Right atrium auricular region (tissue), 2 donors: ENCODE measurements around the gene METTL2A. TPM values are rescaled to one million over a fixed set of nuclear protein-coding genes. Genes with fewer than 3 reads are reported as not detected.
"Not testable (repeated sequence)": the region's sequence is repeated elsewhere in the genome, so short reads cannot be mapped to it uniquely, and the experiment has no call there.

Source experiments
- DNase-seq: peaks from one replicate; pipeline ENCODE4 v3.0.0-alpha.2; 2019; ENCODE audit warnings: low spot score
- H3K27ac ChIP-seq, 2 donors: fragments of 200-600 bp; sonication (generic); 1 replicate in 1 of 2; 2 replicates in 1 of 2; pipeline ENCODE4 v1.5.1; 2016 to 2019
- H3K27me3 ChIP-seq, 2 donors: fragments of 200-600 bp; sonication (generic); one replicate each; pipeline versions ENCODE4 v1.5.1 to v1.6.0; 2017 to 2019
- H3K36me3 ChIP-seq: fragments of 200-600 bp; sonication (generic); one replicate; pipeline ENCODE4 v1.5.1; 2016
- H3K4me1 ChIP-seq, 2 donors: fragments of 200-600 bp; sonication (generic); one replicate each; pipeline versions ENCODE4 v1.5.1 to v1.6.0; 2017 to 2019
- H3K4me3 ChIP-seq, 2 donors: fragments of 200-600 bp; sonication (generic); 1 replicate in 1 of 2; 2 replicates in 1 of 2; pipeline ENCODE4 v1.5.1; 2017 to 2019; ENCODE audit warnings: mild to moderate bottlenecking in 1 of 2, moderate library complexity in 1 of 2
- H3K9me3 ChIP-seq, 2 donors: fragments of 200-600 bp; sonication (generic); one replicate each; pipeline ENCODE4 v1.5.1; 2019
- total RNA-seq, 2 donors: library from RNA; depleted of rRNA; stranded (reverse); fragments of >200 nt; gene quantifications; one replicate each; pipeline ENCODE4 v1.1.0, GENCODE V29; 2016
- TF ChIP-seq, protein P1 (sequence below), 2 donors: fragments of 200-600 bp; sonication (generic); IDR thresholded peaks; one replicate each; pipeline ENCODE4 v1.5.1; 2019; ENCODE audit warnings: antibody characterized with exemption in 2 of 2

Gene METTL2A
- 10 to 100 TPM; 11.3 to 11.9 TPM for total RNA-seq

- H3K4me1 ChIP-seq, H3K36me3 ChIP-seq, H3K9me3 ChIP-seq, H3K27me3 ChIP-seq: not testable (repeated sequence)
- DNase-seq, result peak; percentile 88
- TF ChIP-seq, protein P1, sequence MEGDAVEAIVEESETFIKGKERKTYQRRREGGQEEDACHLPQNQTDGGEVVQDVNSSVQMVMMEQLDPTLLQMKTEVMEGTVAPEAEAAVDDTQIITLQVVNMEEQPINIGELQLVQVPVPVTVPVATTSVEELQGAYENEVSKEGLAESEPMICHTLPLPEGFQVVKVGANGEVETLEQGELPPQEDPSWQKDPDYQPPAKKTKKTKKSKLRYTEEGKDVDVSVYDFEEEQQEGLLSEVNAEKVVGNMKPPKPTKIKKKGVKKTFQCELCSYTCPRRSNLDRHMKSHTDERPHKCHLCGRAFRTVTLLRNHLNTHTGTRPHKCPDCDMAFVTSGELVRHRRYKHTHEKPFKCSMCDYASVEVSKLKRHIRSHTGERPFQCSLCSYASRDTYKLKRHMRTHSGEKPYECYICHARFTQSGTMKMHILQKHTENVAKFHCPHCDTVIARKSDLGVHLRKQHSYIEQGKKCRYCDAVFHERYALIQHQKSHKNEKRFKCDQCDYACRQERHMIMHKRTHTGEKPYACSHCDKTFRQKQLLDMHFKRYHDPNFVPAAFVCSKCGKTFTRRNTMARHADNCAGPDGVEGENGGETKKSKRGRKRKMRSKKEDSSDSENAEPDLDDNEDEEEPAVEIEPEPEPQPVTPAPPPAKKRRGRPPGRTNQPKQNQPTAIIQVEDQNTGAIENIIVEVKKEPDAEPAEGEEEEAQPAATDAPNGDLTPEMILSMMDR (IDR thresholded peaks at IDR 0.05), result peak in 1 of 2 donors; percentile 40
- peak within 1 kb of the TSS; percentile 74 to 77 for H3K4me3 ChIP-seq
- peak within 1 kb of the TSS; percentile 62 to 71 for H3K27ac ChIP-seq
Observed at GRCh38 chr17:62423647-62424461, at the start of gene METTL2A. Gene METTL2A (plus strand): TSS chr17:62423897. CDS start chr17:62423903, 6 bp downstream.

DNA sequence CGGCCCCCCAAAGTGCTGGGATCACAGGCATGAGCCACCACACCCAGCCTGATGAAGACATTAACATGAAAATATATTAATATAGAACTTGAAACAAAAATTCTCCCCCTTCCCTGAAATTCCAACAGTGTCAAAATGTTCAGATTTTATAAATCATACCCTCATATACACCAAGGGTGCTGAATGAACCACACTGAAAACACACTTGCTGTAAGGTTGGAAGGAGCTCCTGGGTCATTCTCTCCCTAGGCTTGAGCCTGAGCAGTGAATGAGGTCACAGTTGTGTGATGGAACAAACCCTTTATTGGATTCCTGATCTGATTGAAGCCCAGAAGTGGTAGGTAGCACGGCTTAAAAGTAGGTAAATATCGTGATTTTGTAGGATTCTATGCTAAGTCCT, 43.4 kb upstream of the METTL2A start, which contains the start of gene EFCAB3:
Gene EFCAB3 (plus strand): TSS at position 301 of the 400 bp plus-strand sequence. CDS start 2,427 bp downstream, outside the sequence.
- Histone ChIP-seq H3K9me3 (no peaks in the 10 kb centered on the region), H3K27me3 (no peaks in the 10 kb centered on the region), H3K36me3 (no peaks in the 10 kb centered on the region), H3K4me3 (no peak within 1 kb of the TSS), H3K4me1 (no peaks in the 10 kb centered on the region), H3K27ac (no peak within 1 kb of the TSS)
- no peak for DNase-seq
- TF ChIP-seq, protein P1 (IDR thresholded peaks at IDR 0.05), result no peak

GRCh38 chr17:62381561-62381960, 42.1 kb upstream of the METTL2A start:
- no peaks in the 10 kb centered on the region for H3K9me3 ChIP-seq
- H3K36me3 ChIP-seq, result no peaks in the 10 kb centered on the region
- DNase-seq, result no peak
- H3K4me1 ChIP-seq, result no peaks in the 10 kb centered on the region
- no peaks in the 10 kb centered on the region for H3K27me3 ChIP-seq
- TF ChIP-seq, protein P1 (IDR thresholded peaks at IDR 0.05), result no peak
- H3K4me3 ChIP-seq, result no peak overlapping the region
- no peak overlapping the region for H3K27ac ChIP-seq

- no peaks in the 10 kb centered on the region for H3K9me3 ChIP-seq
- no peak for DNase-seq
- H3K4me3 ChIP-seq, result no peak overlapping the region
- no peaks in the 10 kb centered on the region for H3K27me3 ChIP-seq
- TF ChIP-seq, protein P1 (IDR thresholded peaks at IDR 0.05), result no peak
- H3K4me1 ChIP-seq, result no peaks in the 10 kb centered on the region
- H3K36me3 ChIP-seq, result no peaks in the 10 kb centered on the region
- H3K27ac ChIP-seq, result no peak overlapping the region
Observed at GRCh38 chr17:62388856-62389255, 34.8 kb upstream of the METTL2A start.

- H3K27me3 ChIP-seq, result no peaks in the 10 kb centered on the region
- DNase-seq, result no peak
- TF ChIP-seq, protein P1 (IDR thresholded peaks at IDR 0.05), result no peak
- no peaks in the 10 kb centered on the region for H3K9me3 ChIP-seq
- no peaks in the 10 kb centered on the region for H3K4me1 ChIP-seq
- H3K36me3 ChIP-seq, result no peaks in the 10 kb centered on the region
- H3K4me3 ChIP-seq, result no peak overlapping the region
- no peak overlapping the region for H3K27ac ChIP-seq
Observed at GRCh38 chr17:62392908-62393307, 30.8 kb upstream of the METTL2A start.
